Measurements from ENCODE around the gene MLLT10.
A peak's percentile ranks its signal among the peaks of the same experiment; 100 is the strongest.

Gene MLLT10

GRCh38 chr10:21742740-21743412, 208.8 kb downstream of the MLLT10 start:
- Mint-ChIP-seq H3K27me3 (ENCODE audit: low read depth, poor library complexity) (no peaks in the 10 kb centered on the region), H3K4me3 (no peak overlapping the region), H3K27ac (no peak overlapping the region), H3K36me3 (ENCODE audit: low read depth) (peaks cover 67% of the 10 kb centered on the region), H3K4me1 (peaks cover 14% of the 10 kb centered on the region), H3K9me3 (no peaks in the 10 kb centered on the region)
- no peak for DNase-seq
- no peak for TF ChIP-seq CTCF (IDR thresholded peaks at IDR 0.05)

GRCh38 chr10:21744223-21744622, 210.2 kb downstream of the MLLT10 start:
- H3K4me3 Mint-ChIP-seq: no peak overlapping the region
- peaks cover 61% of the 10 kb centered on the region for H3K36me3 Mint-ChIP-seq (ENCODE audit: low read depth)
- H3K4me1 Mint-ChIP-seq: peaks cover 19% of the 10 kb centered on the region
- no peak for TF ChIP-seq CTCF (IDR thresholded peaks at IDR 0.05)
- H3K9me3 Mint-ChIP-seq: no peaks in the 10 kb centered on the region
- peak overlapping the region; percentile 93 for H3K27ac Mint-ChIP-seq
- no peaks in the 10 kb centered on the region for H3K27me3 Mint-ChIP-seq (ENCODE audit: low read depth, poor library complexity)
- DNase-seq: no peak

- H3K36me3 Mint-ChIP-seq (ENCODE audit: low read depth): peaks cover 43% of the 10 kb centered on the region
- DNase-seq: no peak
- H3K9me3 Mint-ChIP-seq: no peaks in the 10 kb centered on the region
- H3K27me3 Mint-ChIP-seq (ENCODE audit: low read depth, poor library complexity): no peaks in the 10 kb centered on the region
- TF ChIP-seq CTCF (IDR thresholded peaks at IDR 0.05): no peak
- peaks cover 36% of the 10 kb centered on the region for H3K4me1 Mint-ChIP-seq
- H3K4me3 Mint-ChIP-seq: no peak overlapping the region
- peak overlapping the region; percentile 55 for H3K27ac Mint-ChIP-seq
These were observed 212.1 kb downstream of the MLLT10 start for GRCh38 chr10:21746118-21746517.

- no peak for DNase-seq
- peaks cover 29% of the 10 kb centered on the region for H3K36me3 Mint-ChIP-seq (ENCODE audit: low read depth)
These were observed 213.8 kb downstream of the MLLT10 start for GRCh38 chr10:21747809-21748208.

GRCh38 chr10:21749788-21750187, 215.8 kb downstream of the MLLT10 start:
- Mint-ChIP-seq H3K36me3 (ENCODE audit: low read depth) (peaks cover 13% of the 10 kb centered on the region), H3K27me3 (ENCODE audit: low read depth, poor library complexity) (peaks cover 4% of the 10 kb centered on the region), H3K4me3 (no peak overlapping the region), H3K9me3 (no peaks in the 10 kb centered on the region), H3K4me1 (peaks cover 69% of the 10 kb centered on the region), H3K27ac (peak overlapping the region; percentile 45)
- no peak for TF ChIP-seq CTCF (IDR thresholded peaks at IDR 0.05)
- DNase-seq: no peak

More at GRCh38 chr10:21747809-21748208, 213.8 kb downstream of the MLLT10 start:
- TF ChIP-seq CTCF (IDR thresholded peaks at IDR 0.05): no peak
- Mint-ChIP-seq H3K27me3 (ENCODE audit: low read depth, poor library complexity) (peaks cover 4% of the 10 kb centered on the region), H3K27ac (peak overlapping the region; percentile 83), H3K4me3 (no peak overlapping the region), H3K9me3 (no peaks in the 10 kb centered on the region), H3K4me1 (peaks cover 51% of the 10 kb centered on the region)

- no peak overlapping the region for H3K27ac Mint-ChIP-seq
- no peaks in the 10 kb centered on the region for H3K9me3 Mint-ChIP-seq
- peaks cover 4% of the 10 kb centered on the region for H3K27me3 Mint-ChIP-seq (ENCODE audit: low read depth, poor library complexity)
- no peak for TF ChIP-seq CTCF (IDR thresholded peaks at IDR 0.05)
- DNase-seq: no peak
- peaks cover 11% of the 10 kb centered on the region for H3K36me3 Mint-ChIP-seq (ENCODE audit: low read depth)
- peaks cover 71% of the 10 kb centered on the region for H3K4me1 Mint-ChIP-seq
- H3K4me3 Mint-ChIP-seq: no peak overlapping the region
These were observed 216.4 kb downstream of the MLLT10 start for GRCh38 chr10:21750424-21750823.

Measured in nephron progenitor cell (in vitro differentiated cells).